IPS-15b (cell line): Measurements from ENCODE around the gene FAR2.
"Not testable (repeated sequence)": the region's sequence is repeated elsewhere in the genome, so short reads cannot be mapped to it uniquely, and the experiment has no call there.

Experiments used
- H3K27me3 ChIP-seq: one replicate; pipeline ENCODE4 v1.6.1; 2013; ENCODE audit warnings: low read length; ENCODE audit not compliant: control insufficient read depth, insufficient read depth
- H3K36me3 ChIP-seq: one replicate; pipeline ENCODE4 v1.6.1; 2013; ENCODE audit warnings: low read length; ENCODE audit not compliant: control insufficient read depth, insufficient read depth
- H3K4me1 ChIP-seq: one replicate; pipeline ENCODE4 v1.6.1; 2013; ENCODE audit warnings: mild to moderate bottlenecking, low read length; ENCODE audit not compliant: control insufficient read depth, insufficient read depth
- H3K4me3 ChIP-seq: one replicate; pipeline ENCODE4 v1.5.1; 2013; ENCODE audit warnings: low read depth, low read length
- H3K9ac ChIP-seq: one replicate; pipeline ENCODE4 v1.6.1; 2013; ENCODE audit warnings: low read depth, mild to moderate bottlenecking, low read length
- H3K9me3 ChIP-seq: one replicate; pipeline ENCODE4 v1.6.1; 2013; ENCODE audit warnings: mild to moderate bottlenecking, low read length; ENCODE audit not compliant: control insufficient read depth, insufficient read depth

The FAR2 gene

GRCh38 chr12:29275834-29276233, 126.8 kb downstream of the FAR2 start:
- no peaks in the 10 kb centered on the region for H3K4me1 ChIP-seq
- H3K27me3 ChIP-seq = no peaks in the 10 kb centered on the region
- H3K9me3 ChIP-seq = no peaks in the 10 kb centered on the region
- H3K4me3 ChIP-seq = no peak overlapping the region
- no peak overlapping the region for H3K9ac ChIP-seq
- no peaks in the 10 kb centered on the region for H3K36me3 ChIP-seq

GRCh38 chr12:29277231-29277630, 128.2 kb downstream of the FAR2 start:
- H3K4me1 ChIP-seq = no peaks in the 10 kb centered on the region
- H3K27me3 ChIP-seq = no peaks in the 10 kb centered on the region
- no peaks in the 10 kb centered on the region for H3K9me3 ChIP-seq
- no peaks in the 10 kb centered on the region for H3K36me3 ChIP-seq
- no peak overlapping the region for H3K9ac ChIP-seq
- H3K4me3 ChIP-seq = no peak overlapping the region

GRCh38 chr12:29278673-29279420, 129.8 kb downstream of the FAR2 start:
- H3K4me3 ChIP-seq = no peak overlapping the region
- no peak overlapping the region for H3K9ac ChIP-seq
- no peaks in the 10 kb centered on the region for H3K9me3 ChIP-seq
- H3K27me3 ChIP-seq = no peaks in the 10 kb centered on the region
- H3K4me1 ChIP-seq = no peaks in the 10 kb centered on the region
- no peaks in the 10 kb centered on the region for H3K36me3 ChIP-seq

- Histone ChIP-seq H3K9me3 (no peaks in the 10 kb centered on the region), H3K4me1 (no peaks in the 10 kb centered on the region), H3K36me3 (no peaks in the 10 kb centered on the region), H3K4me3 (no peak overlapping the region), H3K27me3 (no peaks in the 10 kb centered on the region), H3K9ac (no peak overlapping the region)
Measured at GRCh38 chr12:29281371-29282005, 132.4 kb downstream of the FAR2 start.

GRCh38 chr12:29282031-29282816, 133.1 kb downstream of the FAR2 start:
- H3K4me1 ChIP-seq = no peaks in the 10 kb centered on the region
- no peaks in the 10 kb centered on the region for H3K36me3 ChIP-seq
- H3K9ac ChIP-seq = no peak overlapping the region
- no peaks in the 10 kb centered on the region for H3K9me3 ChIP-seq
- H3K27me3 ChIP-seq = no peaks in the 10 kb centered on the region
- no peak overlapping the region for H3K4me3 ChIP-seq

GRCh38 chr12:29283969-29284700, 135.1 kb downstream of the FAR2 start:
- Histone ChIP-seq H3K4me1 (no peaks in the 10 kb centered on the region), H3K9ac (no peak overlapping the region), H3K36me3 (no peaks in the 10 kb centered on the region), H3K9me3 (no peaks in the 10 kb centered on the region), H3K27me3 (no peaks in the 10 kb centered on the region), H3K4me3 (no peak overlapping the region)

DNA sequence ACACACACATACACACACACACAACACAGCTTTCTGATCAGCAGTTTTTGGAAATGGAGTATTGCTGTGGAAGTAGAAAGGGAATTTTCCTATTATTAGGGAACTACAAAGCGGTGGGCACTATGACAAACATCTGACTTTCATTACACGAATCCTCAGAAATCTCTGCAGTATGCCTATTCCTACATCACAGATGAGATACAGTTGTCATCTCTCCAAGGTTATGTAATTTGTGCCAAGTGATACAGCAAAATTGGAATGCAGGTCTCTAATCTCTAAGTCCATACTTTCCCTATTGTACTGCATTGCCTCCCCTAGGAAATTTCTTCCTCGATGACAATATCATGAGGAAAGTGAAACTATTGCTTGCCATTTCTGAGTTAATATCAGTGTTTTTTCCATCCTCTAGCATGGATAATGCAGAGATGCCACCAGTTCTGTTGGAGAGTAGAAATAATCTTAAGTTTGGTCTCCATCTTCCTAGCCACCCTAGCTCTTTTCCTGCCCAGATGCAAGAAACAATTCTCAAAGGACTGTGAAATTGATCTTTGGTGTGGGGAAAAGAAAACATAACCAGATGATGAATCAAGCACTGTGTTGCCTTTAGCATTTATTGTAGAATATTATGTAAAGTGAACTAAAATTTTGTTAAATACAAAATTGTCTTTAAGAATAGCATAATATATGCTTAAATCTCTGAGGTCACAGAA, 137.2 kb downstream of the FAR2 start:
- Histone ChIP-seq H3K36me3 (no peaks in the 10 kb centered on the region), H3K9ac (no peak overlapping the region), H3K4me1 (no peaks in the 10 kb centered on the region), H3K4me3 (no peak overlapping the region), H3K9me3 (no peaks in the 10 kb centered on the region), H3K27me3 (no peaks in the 10 kb centered on the region)

GRCh38 chr12:29287622-29288021, 138.5 kb downstream of the FAR2 start:
- no peaks in the 10 kb centered on the region for H3K9me3 ChIP-seq
- H3K4me3 ChIP-seq = no peak overlapping the region
- no peaks in the 10 kb centered on the region for H3K4me1 ChIP-seq
- no peaks in the 10 kb centered on the region for H3K36me3 ChIP-seq
- H3K27me3 ChIP-seq = no peaks in the 10 kb centered on the region
- H3K9ac ChIP-seq = no peak overlapping the region

- no peaks in the 10 kb centered on the region for H3K9me3 ChIP-seq
- no peak overlapping the region for H3K9ac ChIP-seq
- no peak overlapping the region for H3K4me3 ChIP-seq
- H3K36me3 ChIP-seq = no peaks in the 10 kb centered on the region
- no peaks in the 10 kb centered on the region for H3K4me1 ChIP-seq
- no peaks in the 10 kb centered on the region for H3K27me3 ChIP-seq
Measured at GRCh38 chr12:29288031-29288430, 139.0 kb downstream of the FAR2 start.

DNA sequence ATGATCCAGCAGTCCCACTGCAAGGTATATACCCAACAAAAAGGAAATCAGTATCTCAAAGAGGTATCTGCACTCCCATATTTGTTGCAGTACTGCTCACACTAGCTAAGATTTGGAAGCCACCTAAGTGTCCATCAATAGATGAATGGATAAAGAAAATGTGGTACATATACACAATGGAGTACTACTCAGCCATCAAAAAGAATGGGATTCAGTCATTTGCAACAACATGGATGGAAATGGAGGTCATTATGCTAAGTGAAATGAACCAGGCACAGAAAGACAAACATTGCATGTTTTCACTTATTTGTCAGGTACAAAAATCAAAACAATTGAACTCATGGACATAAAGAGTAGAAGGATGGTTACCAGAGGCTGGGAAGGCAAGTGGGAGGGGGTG, 141.4 kb downstream of the FAR2 start:
- not testable (repeated sequence) for H3K4me1 ChIP-seq, H3K27me3 ChIP-seq, H3K9me3 ChIP-seq, H3K4me3 ChIP-seq, H3K9ac ChIP-seq, H3K36me3 ChIP-seq

GRCh38 chr12:29291226-29291625, 142.1 kb downstream of the FAR2 start:
- no peaks in the 10 kb centered on the region for H3K9me3 ChIP-seq
- H3K9ac ChIP-seq = no peak overlapping the region
- no peak overlapping the region for H3K4me3 ChIP-seq
- no peaks in the 10 kb centered on the region for H3K4me1 ChIP-seq
- H3K36me3 ChIP-seq = no peaks in the 10 kb centered on the region
- H3K27me3 ChIP-seq = no peaks in the 10 kb centered on the region
